GM21717 (cell line): ENCODE measurements around the gene BCS1L.
A peak's percentile ranks its signal among the peaks of the same experiment; 100 is the strongest.
"Not testable (repeated sequence)": the region's sequence is repeated elsewhere in the genome, so short reads cannot be mapped to it uniquely, and the experiment has no call there.

ENCODE experiments used
- ATAC-seq: cut with Tn5 transposase; IDR thresholded peaks from one replicate; pipeline ENCODE4 v1.9.1; 2021; ENCODE audit warnings: mild to moderate bottlenecking, moderate library complexity; ENCODE audit not compliant: unreplicated experiment

Gene BCS1L

GRCh38 chr2:218658671-218659257 is 719 bp upstream of the BCS1L start:
- ATAC-seq, result peak; percentile 32

- no peak for ATAC-seq
Observed at GRCh38 chr2:218659988-218660358, 490 bp downstream of the BCS1L start.

- no peak for ATAC-seq
Observed at GRCh38 chr2:218662377-218662776, 2.9 kb downstream of the BCS1L start.

- ATAC-seq, result no peak
Observed at GRCh38 chr2:218662827-218663226, 3.3 kb downstream of the BCS1L start.

- ATAC-seq, result no peak
Observed at GRCh38 chr2:218663901-218664300, 4.4 kb downstream of the BCS1L start.

- ATAC-seq, result no peak
Observed at GRCh38 chr2:218664653-218665052, 5.2 kb downstream of the BCS1L start.

- ATAC-seq, result no peak
Observed at GRCh38 chr2:218671097-218671653, 11.7 kb downstream of the BCS1L start.

- ATAC-seq, result peak; percentile 97
Observed at GRCh38 chr2:218671654-218672566, 12.4 kb downstream of the BCS1L start, which contains the start of the genes RNF25 and STK36. TSS of gene RNF25 (minus strand) at chr2:218672002. CDS start at chr2:218671970, 32 bp downstream. TSS of gene STK36 (plus strand) at chr2:218672086. CDS start at chr2:218672830, 744 bp downstream.

GRCh38 chr2:218679119-218679518 is 19.6 kb downstream of the BCS1L start:
- no peak for ATAC-seq

- ATAC-seq, result no peak
Observed at GRCh38 chr2:218680061-218680460, 20.6 kb downstream of the BCS1L start.

GRCh38 chr2:218687400-218688060 is 28.0 kb downstream of the BCS1L start:
- not testable (repeated sequence) for ATAC-seq

- ATAC-seq, result no peak
Observed at GRCh38 chr2:218691234-218691633, 31.8 kb downstream of the BCS1L start.

- no peak for ATAC-seq
Observed at GRCh38 chr2:218694405-218695145, 35.1 kb downstream of the BCS1L start.

GRCh38 chr2:218698885-218699284 is 39.4 kb downstream of the BCS1L start:
- ATAC-seq, result no peak

GRCh38 chr2:218701806-218702205 is 42.3 kb downstream of the BCS1L start:
- no peak for ATAC-seq

GRCh38 chr2:218703341-218703740 is 43.9 kb downstream of the BCS1L start:
- ATAC-seq, result no peak

GRCh38 chr2:218708086-218708485 is 48.6 kb downstream of the BCS1L start:
- ATAC-seq, result no peak

GRCh38 chr2:218709908-218710307 is 50.4 kb downstream of the BCS1L start:
- ATAC-seq, result no peak

- ATAC-seq, result no peak
Observed at GRCh38 chr2:218710334-218710686, 50.8 kb downstream of the BCS1L start.

- peak; percentile 85 for ATAC-seq
Observed at GRCh38 chr2:218710687-218711549, 51.4 kb downstream of the BCS1L start, which contains the start of gene TTLL4. TSS of gene TTLL4 (plus strand) at chr2:218710835. CDS start at chr2:218737677, 26,842 bp downstream.
